Nucleus accumbens (tissue), 56 donors: ENCODE measurements around the gene SLC35G2.
"Not testable (repeated sequence)": the region's sequence is repeated elsewhere in the genome, so short reads cannot be mapped to it uniquely, and the experiment has no call there.

ENCODE experiments used
- DNase-seq, 56 donors: peaks; one replicate each; lab custom pipeline; 2025; lab: John Stamatoyannopoulos, UW

SLC35G2 gene

DNA sequence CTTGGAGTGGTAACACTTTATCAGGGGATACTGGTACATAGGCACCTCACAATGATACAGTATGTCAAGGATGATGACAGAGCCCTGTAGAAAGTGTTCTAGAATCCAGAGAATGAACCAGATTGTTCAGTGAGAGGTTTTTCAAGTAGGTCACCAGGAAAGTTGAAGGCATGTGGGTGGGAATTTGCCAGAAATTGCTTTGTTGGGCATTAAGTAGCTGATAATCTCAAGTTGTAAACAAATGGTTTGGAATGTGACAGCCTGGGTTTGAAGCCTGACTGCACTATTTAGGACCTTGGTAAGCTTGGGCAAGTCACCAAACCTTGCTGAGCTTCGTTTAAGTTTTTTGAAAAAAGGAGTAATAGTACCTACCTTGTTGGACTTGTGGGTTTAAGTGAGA lies 12.5 kb downstream of the SLC35G2 start:
- DNase-seq: no peak

DNA sequence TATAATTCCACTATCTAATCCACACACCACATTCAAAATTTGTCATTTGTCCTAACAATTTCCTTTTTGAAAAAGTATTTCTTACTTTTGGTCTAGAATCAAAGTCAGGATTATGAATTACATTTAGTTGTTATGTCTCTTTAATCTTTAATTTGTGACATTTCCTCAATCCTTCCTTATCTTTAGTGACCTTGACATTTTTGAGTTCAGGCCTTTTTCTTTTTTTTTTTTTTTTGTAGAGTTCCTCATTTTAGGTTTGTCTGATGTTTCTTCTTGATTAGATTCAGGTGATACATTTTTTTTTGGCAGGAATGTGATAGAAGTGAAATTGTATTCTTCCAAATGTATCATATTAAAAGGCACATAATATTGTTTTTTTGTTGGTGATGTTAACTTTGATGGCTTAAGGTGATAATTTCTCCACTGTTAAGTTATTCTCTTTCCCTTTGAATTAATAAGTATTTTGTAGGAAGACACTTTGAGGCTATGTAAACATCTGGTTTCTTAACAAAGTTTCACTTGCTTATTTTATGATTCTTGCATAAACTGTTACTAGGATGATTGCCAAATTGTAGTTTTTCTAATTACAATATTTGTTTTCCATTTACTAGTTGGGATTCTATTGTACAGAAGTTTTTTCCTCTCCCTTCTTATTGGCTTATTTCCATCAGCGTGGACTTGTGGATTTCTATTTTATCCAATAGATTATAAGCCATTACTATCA lies 16.3 kb downstream of the SLC35G2 start:
- no peak for DNase-seq

DNA sequence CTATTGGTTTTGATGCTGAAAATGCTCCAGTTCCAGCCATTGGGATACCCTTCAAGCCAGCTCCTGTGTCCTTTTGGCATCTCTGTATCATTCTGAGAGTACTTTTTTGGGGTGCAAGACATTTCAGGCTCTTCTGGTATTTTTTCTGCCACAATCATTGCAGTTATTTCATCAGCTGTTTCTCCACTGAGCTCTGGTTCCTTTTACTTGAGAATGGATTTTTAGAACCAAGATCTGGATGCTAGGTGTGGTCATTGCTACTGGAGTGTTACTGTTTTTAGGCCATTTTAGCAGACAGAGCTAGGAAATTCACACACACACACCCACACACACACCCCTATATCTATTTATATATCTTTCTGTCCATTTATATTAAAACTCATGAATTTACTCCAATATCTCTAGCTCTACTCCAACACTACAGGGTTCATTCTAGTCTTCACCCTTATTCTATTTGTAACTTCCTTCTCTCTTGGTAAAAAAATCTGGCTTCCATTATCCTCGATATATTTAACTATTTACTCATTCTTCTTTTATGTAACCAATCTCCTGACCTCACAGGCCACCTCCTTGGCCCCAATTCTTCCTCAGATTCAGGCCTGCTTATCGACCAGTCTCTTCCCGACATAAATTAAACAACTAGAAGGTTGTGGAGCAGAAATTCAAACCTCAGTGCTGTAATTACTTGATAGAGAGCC lies 17.0 kb downstream of the SLC35G2 start:
- DNase-seq: no peak

DNA sequence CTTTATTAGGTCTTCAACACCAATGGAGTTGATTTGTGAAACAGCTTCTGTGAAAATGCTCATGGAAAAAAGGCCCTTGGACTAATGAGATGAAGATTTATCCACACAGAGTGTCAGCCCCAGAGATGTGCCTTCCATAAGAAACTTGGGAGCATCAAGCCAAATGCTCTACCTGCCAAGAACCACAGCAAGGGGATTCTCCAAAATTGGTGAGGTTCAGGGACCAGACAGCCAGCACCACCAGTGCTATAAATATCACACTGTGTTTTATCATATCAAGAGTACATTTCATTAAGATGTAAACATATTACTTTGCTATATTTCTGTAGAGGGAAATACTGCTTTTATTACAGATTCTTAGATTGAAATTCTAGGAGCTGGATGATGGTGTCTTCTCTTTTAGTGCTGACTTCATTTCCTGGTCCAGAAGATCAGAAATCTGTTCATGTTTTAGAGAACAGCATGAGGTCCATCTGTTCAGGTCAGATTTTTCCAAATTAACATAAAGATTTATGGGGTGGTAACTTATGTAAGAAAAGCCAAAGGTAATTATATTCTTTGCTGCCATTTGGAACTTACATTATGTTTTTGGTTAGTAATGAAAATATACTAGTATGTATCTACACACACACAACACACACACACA lies 17.7 kb downstream of the SLC35G2 start:
- DNase-seq: no peak

DNA sequence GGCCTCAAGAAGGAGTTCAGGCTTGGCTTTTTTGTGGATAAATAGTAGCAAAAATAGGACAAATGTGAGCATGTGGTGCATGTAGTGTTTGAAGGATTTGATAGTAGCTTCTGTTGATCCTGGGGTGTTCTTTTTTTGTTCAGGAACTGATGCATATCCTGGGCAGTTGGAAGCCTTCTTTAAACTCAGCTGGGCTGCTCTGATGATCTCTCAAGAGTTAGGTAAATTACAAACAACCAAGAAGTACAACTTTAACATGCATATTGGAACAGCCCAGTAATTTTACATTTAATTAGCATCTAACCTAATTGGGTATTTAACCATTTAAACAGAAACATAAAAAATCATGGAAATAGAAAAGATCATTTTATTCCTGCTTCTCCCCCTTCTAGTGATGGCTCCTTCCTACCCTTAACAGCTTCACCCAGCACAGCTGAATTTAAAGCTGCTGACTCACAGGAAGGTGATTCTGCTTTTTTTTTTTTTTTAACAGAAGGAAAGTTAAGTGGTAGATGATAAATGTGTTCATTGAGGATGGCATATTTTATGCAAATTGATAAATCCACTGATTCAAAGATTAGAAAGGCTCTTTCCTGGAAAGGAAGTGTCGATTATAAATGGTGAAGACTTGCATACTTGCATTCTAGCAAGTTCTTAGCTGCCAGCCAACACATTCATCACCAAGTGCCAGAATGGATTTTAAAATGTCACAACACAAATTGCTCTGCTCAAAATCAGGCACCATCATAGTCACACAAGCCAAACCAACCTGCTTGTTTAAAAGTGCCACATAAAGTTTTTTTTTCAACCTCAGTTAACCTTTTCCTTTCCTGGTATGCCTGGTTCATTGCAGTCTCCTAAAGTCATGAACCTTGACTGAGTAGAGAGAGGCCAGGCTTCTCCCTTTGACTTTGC lies 20.0 kb downstream of the SLC35G2 start:
- no peak for DNase-seq

DNA sequence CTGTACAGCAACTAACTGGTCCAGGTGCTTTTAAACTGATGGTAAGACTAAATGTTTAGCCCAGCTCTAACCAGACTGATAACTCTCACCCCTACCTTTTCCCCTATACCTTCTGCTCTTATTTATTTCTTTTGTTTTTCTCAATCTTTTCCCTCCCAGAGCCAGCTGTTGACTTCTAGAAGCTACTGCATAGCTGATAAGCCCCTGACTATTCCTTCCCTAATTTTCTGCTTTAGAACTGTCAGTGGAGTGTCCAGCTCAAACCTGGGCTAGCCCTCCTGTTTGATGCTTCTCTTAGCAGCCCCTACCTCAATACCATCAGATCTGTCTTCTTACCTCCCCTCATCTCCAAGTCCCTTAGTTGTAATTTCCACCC lies 20.6 kb downstream of the SLC35G2 start:
- no peak for DNase-seq

DNA sequence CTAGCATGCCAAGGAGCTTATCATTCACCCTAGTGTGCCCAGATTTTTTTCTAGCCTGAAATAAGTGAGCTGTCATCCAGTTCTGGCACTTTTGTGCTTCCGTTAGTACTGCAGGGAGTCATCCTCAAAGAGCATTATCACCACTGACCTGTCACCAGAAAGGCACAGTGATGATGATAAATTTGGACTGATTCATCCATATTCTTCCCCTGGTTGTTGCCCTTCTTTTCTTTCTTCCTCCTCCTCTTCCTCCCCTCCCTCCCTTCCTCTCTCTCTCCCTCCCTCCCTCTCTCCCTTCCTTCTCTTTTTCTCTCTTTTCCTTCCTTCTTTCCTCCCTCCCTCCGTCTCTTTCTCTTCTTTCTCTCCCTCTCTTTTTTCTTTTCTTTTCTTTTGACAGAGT lies 21.3 kb downstream of the SLC35G2 start:
- no peak for DNase-seq

DNA sequence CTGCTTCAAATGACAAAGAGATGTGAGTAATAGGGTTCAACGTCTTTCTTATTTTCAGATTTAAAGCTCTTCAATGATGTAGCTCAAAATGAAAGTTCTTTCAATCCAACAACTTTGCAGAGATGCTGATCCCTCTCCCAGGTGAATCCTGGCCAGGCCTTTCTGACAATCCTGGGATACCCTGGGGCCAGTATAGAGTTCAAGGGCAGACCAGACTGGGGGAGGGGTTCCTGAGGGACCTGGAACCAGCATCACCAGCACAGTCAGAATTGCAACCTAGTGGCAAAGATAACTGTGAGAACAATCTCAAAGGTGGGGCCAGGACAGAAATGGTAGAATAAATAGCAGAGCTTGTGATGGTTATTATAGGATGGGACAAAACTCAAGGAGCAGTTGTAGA lies 23.4 kb downstream of the SLC35G2 start:
- DNase-seq: no peak

DNA sequence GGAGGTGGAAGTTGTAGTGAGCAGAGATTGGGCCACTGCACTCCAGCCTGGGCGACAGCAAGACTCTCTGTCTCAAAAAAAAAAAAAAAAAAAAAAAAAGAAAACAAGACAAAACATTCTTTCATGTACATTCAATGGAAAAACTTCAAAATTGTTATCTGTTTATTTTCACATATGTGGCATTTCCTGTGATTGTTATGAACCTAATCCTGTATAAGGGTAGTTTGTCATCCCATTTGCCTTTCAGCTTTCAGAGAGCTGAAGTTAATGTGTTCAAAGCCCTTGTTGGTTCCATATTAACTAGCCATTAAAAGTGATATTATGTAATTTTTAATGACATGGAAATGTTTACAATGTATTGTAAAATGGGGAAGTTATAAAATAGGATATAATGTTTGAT lies 25.8 kb downstream of the SLC35G2 start:
- DNase-seq: no peak

DNA sequence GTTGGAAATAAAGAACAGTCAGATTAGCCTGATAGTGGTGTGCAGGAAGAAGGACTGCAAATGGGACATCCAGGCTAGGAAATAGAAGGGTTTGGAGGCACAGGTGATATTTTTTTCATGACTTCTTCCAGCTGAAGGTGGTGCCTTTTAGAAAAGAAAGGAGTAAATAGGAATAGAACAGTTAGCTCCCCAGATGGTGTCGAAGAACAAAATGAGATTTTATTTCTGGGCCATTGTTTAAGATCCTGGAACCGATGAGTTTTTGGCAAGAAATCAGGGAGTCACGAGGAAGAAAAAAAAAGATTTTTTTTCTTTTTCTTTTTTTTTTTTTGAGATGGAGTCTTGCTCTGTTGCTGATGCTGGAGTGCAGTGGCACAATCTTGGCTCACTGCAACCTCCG lies 33.3 kb downstream of the SLC35G2 start:
- DNase-seq: no peak

DNA sequence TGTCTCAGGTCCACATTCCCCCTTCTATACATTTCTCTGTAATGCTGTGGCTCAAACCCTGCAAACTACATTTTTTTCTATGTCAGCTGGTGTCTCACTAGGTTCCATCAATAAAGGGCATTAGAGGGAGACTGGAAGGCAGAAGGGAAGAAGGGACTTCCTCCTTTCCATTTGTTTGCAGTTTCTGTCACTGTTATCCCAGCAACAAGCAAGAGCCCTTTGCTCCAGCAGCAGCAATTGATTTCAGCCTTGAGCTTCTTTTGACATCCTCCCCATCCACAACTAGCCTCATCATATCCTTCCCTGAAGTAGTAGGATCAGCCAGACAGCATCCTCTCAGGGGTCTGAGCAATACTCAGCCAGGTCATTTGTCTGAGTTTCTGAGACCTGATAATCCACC lies 37.7 kb downstream of the SLC35G2 start:
- DNase-seq: no peak

DNA sequence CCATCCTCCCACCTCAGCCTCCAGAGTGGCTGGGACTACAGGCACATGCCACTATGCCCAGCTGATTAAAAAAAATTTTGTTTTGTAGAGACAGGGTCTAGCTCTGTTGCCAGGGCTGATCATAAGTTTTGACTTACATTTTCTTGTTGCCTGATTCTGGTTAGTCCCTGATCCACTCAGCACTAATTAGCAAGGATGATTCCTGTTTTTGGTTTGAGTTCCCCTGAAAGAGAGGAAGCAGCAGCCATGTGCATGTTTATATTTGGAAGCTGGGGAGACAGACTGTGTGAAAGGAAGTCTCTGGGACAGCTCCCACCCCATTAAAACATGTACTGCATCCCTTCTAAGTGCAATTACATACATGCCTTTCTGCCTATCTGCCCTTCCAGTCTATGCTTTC lies 39.5 kb downstream of the SLC35G2 start:
- DNase-seq: peak in 3 of 56 donors; percentile 4 to 30 (median 10)

DNA sequence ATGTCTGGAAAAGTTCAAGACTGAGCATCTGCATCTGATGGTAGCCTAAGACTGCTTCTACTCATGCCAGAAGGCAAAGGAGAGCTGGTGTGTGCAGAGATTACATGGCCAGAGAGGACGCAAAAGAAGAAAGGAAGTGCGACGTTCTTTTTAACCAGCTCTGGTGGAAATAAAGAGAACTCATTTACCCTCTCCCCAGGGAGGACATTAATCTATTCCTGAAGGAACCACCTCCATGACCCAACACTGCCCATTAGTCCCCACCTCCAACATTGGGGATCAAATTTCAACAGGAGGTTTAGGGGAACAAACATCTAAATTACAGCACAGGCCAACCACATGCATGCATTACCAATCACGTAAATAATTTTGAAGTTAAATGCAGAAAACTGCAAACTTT lies 41.6 kb downstream of the SLC35G2 start:
- no peak for DNase-seq

DNA sequence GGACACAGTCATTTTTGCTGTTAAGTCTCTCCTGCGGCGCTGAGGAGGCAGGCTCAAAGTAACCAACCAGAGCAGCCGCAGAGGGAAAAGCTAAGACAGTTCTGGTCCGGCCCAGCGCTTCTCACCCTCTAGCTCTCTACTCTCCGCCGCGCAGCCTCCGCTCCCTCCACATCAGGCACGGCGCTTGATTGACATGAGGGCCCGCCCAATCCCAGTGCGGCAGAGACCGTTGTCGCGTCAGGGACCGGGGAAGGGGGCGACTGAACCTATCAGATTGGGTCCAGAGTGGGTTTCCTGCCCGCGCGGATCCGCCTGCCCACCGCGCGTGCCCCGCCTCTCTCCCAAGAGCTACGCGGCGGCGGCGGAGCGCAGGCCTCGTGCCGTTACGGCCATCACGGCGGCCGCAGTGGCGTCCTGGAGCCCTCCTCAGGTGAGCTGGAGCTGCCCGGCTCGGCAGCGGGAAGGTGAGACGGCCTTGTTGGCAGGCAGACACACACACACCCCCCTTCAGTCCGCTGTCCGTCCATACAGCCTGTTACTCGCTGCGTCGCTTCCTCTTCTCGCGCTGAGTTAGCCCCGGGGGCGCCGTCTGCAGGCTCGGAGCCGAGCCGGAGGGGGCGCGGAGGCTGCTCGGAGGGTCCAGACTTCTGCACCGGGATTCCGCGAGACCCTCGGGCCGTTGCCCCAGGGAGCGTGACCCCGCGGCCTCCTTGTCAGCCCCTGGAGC lies 43.1 kb downstream of the SLC35G2 start, which contains the start of gene NCK1:
NCK1 (plus strand) TSS at position 319 of the 727 bp plus-strand sequence. CDS start 65,794 bp downstream, outside the sequence.
- peak; percentile 84 to 99 (median 97) for DNase-seq

DNA sequence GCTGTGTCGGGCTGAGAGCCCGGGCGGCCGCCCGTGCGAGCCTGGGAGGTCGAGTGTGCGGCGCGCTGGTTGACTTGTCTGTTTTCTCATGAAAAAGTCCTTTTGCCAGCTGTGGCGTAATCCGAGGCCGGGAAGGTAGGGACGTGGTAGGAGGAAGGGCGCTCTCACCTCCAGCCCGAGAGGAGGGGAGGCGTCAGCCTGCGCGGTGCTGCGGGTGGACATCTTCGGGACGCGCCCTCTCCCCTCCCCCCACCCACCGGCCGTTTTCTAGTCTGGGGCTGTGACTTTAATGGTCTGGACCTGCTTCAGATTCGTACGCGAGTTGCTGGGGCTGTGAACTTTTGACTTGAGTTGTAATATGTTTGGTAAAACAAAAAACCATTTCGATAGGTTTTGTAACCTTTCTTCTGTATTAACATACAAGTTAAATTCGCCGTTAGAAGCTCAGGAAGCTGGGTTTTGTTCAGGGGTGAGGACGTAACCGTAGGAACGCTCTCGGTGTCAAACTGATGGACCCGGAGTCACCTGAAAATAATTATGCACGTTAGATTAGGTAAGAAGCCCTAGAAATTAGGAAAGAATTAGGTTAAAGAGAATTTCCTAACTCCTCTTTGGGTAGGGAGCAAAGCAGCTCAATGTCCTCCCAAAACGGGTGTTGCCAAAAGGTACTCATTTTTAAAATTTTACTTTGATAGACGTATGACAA lies 43.8 kb downstream of the SLC35G2 start:
- DNase-seq: peak in 28 of 56 donors; percentile 7 to 77 (median 48)

DNA sequence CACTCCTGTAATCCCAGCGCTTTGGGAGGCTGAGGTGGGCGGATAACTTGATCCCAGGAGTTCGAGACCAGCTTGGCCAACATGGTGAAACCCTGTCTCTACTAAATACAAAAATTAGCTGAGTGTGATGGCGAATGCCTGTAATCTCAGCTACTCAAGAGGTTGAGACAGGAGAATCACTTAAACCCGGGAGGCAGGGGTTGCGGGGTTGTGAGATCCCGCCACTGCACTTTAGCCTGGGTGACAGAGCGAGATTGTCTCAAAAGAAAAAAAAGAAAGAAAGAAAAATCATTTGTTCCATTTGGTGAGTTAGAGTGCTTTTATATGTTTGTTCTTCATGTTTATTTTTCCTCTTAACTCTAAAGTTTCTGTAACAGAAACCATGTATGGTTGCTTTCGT lies 50.4 kb downstream of the SLC35G2 start:
- DNase-seq: no peak

DNA sequence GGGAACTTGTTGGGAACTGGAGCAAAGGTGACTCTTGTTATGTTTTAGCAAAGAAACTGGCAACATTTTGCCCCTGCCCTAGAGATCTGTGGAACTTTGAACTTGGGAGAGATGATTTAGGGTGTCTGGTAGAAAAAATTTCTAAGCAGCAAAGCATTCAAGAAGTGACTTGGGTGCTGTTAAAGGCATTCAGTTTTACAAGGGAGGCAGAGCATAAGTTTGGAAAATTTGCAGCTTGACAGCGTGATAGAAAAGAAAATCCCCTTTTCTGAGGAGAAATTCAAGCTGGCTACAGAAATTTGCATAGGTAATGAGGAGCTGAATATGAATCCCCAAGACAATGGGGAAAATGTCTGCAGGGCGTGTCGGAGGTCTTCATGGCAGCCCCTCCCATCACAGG lies 53.3 kb downstream of the SLC35G2 start:
- not testable (repeated sequence) for DNase-seq

DNA sequence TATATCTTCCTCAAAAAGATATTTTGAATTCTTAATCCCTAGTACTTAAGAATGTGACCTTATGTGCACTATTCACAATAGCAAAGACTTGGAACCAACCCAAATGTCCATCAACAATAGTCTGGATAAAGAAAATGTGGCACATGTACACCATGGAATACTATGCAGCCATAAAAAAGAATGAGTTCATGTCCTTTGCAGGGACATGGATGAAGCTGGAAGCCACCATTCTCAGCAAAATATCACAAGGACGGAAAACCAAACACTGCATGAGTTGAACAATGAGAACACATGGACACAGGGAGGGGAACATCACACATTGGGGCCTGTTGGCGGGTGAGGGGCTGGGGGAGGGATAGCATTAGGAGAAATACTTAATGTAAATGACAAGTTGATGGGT lies 60.6 kb downstream of the SLC35G2 start:
- DNase-seq: not testable (repeated sequence)

DNA sequence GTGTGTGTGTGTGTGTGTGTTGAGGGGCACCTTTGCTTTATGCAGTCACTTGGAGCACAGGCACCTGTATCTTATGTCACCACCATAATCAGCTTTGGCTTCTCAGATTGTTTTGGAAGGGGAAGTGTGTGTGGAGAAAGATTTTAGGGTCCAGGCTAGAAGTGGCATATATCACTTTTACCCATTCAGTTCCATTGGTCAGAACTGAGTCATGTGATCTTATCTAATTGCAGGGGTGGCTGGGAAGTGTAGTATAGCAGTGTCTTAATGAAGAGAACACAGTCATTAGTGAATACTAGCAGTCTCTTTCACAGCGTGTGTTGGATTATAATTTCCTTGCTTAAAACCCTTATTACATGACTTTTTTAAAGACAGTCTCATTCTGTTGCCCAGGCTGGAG lies 63.6 kb downstream of the SLC35G2 start:
- no peak for DNase-seq
